Coronary artery (tissue), 2 donors: Measurements from ENCODE around the gene ZNF350.
"Not testable (repeated sequence)": the region's sequence is repeated elsewhere in the genome, so short reads cannot be mapped to it uniquely, and the experiment has no call there.

Experiments used
- DNase-seq: peaks from one replicate; pipeline ENCODE4 v3.0.0-alpha.2; 2017; ENCODE audit warnings: low spot score
- H3K27ac ChIP-seq, 2 donors: fragments of 200-600 bp; sonication (generic); one replicate each; pipeline ENCODE4 v1.5.1; 2016 to 2019
- H3K4me3 ChIP-seq: fragments of 200-600 bp; sonication (generic); 2 replicates; pipeline ENCODE4 v1.5.1; 2016; ENCODE audit warnings: mild to moderate bottlenecking, moderate library complexity
- CTCF ChIP-seq: fragments of 200-600 bp; sonication (generic); IDR thresholded peaks from one replicate; pipeline ENCODE4 v1.5.1; 2019; ENCODE audit warnings: antibody characterized with exemption

ZNF350 gene

GRCh38 chr19:51986309-51987291 lies at the start of gene ZNF350:
Gene ZNF350 (minus strand): TSS chr19:51986840. CDS start chr19:51974360, 12,480 bp downstream.
- Histone ChIP-seq H3K4me3 (peak within 1 kb of the TSS; percentile 93), H3K27ac (peak within 1 kb of the TSS; percentile 85 to 87)
- peak; percentile 93 for DNase-seq
- TF ChIP-seq CTCF = no peak

- TF ChIP-seq CTCF = no peak
- H3K27ac ChIP-seq = no peak overlapping the region
- H3K4me3 ChIP-seq = peak overlapping the region; percentile 28
- no peak for DNase-seq
These were observed 47.5 kb upstream of the ZNF350 start for GRCh38 chr19:52034051-52034728.

- TF ChIP-seq CTCF = no peak
- peak overlapping the region; percentile 88 to 91 for H3K27ac ChIP-seq
- H3K4me3 ChIP-seq = peak overlapping the region; percentile 79
- DNase-seq = no peak
These were observed 42.1 kb upstream of the ZNF350 start for GRCh38 chr19:52028780-52029123.

GRCh38 chr19:52028027-52028779 lies 41.6 kb upstream of the ZNF350 start, which contains the start of gene ZNF614:
Gene ZNF614 (minus strand): TSS chr19:52028379. CDS start chr19:52025745, 2,634 bp downstream.
- peak; percentile 91 for DNase-seq
- peak within 1 kb of the TSS; percentile 79 for H3K4me3 ChIP-seq
- H3K27ac ChIP-seq = peak within 1 kb of the TSS; percentile 88 to 91
- no peak for TF ChIP-seq CTCF

GRCh38 chr19:52026255-52026990 lies 39.8 kb upstream of the ZNF350 start:
- peak overlapping the region; percentile 79 for H3K4me3 ChIP-seq
- not testable (repeated sequence) for H3K27ac ChIP-seq, DNase-seq

GRCh38 chr19:52024478-52024877 lies 37.8 kb upstream of the ZNF350 start:
- not testable (repeated sequence) for H3K4me3 ChIP-seq, H3K27ac ChIP-seq, DNase-seq

- no peak overlapping the region for H3K27ac ChIP-seq
- DNase-seq = no peak
- H3K4me3 ChIP-seq = no peak overlapping the region
- TF ChIP-seq CTCF = no peak
These were observed 35.6 kb upstream of the ZNF350 start for GRCh38 chr19:52022193-52022592.
